Adrenal gland (tissue), 12 donors: Measurements from ENCODE around the gene ERCC3. TPM values are rescaled to one million over a fixed set of nuclear protein-coding genes. Genes with fewer than 3 reads are reported as not detected.
"Not testable (repeated sequence)": the region's sequence is repeated elsewhere in the genome, so short reads cannot be mapped to it uniquely, and the experiment has no call there.

Experiments
- DNase-seq, 7 donors: peaks; one replicate each; pipeline ENCODE4 v3.0.0-alpha.2; 2019 to 2020
- H3K27ac ChIP-seq, 5 donors: fragments of 200-600 bp; sonication (generic) in 4 of 5; 1 replicate in 3 of 5; 2 replicates in 2 of 5; pipeline versions ENCODE4 v1.5.1 to v1.8.0; 2016 to 2020; ENCODE audit warnings: mild to moderate bottlenecking in 1 of 5
- H3K27me3 ChIP-seq: fragments of 200-600 bp; 2 replicates; pipeline ENCODE4 v1.8.0; 2021
- H3K36me3 ChIP-seq, 2 donors: fragments of 200-600 bp; replicated peaks in 1 of 2; 1 replicate in 1 of 2; 2 replicates in 1 of 2; pipeline versions ENCODE4 v1.5.1 to v1.8.0; 2018 to 2022
- H3K4me1 ChIP-seq, 2 donors: fragments of 200-600 bp; replicated peaks in 1 of 2; 1 replicate in 1 of 2; 2 replicates in 1 of 2; pipeline versions ENCODE4 v1.5.1 to v1.8.0; 2018 to 2021
- H3K4me3 ChIP-seq, 4 donors: fragments of 200-600 bp; sonication (generic) in 3 of 4; one replicate each; pipeline ENCODE4 v1.5.1; 2016 to 2018
- H3K9me3 ChIP-seq, 3 donors: fragments of 200-600 bp; sonication (generic) in 1 of 3; replicated peaks in 1 of 3; 1 replicate in 2 of 3; 2 replicates in 1 of 3; pipeline versions ENCODE4 v1.5.1 to v1.8.0; 2016 to 2021
- CTCF ChIP-seq, 6 experiments: fragments of 450-650 bp in 4 of 6; fragments of 200-600 bp in 2 of 6; sonication (generic) in 1 of 6; IDR thresholded peaks; 1 replicate in 5 of 6; 2 replicates in 1 of 6; pipeline versions ENCODE4 v1.5.1 to v1.8.0; 2016 to 2021; ENCODE audit warnings: antibody characterized with exemption in 6 of 6, mild to moderate bottlenecking in 2 of 6, moderate library complexity in 1 of 6
- POLR2A ChIP-seq, 2 donors: fragments of 450-650 bp; IDR thresholded peaks; one replicate each; pipeline ENCODE4 v1.6.1; 2017; ENCODE audit warnings: antibody characterized with exemption in 2 of 2, mild to moderate bottlenecking in 2 of 2, moderate library complexity in 1 of 2
- WGBS, 4 donors: extraction: QIAGEN DNeasy Blood & Tissue Kit in 2 of 4; methylation state at CpG; one replicate each; pipeline versions ENCODE4 v1.1.5 to v1.1.7; 2013 to 2017; 5-methylcytosine and 5-hydroxymethylcytosine counted together
- intact Hi-C, 2 donors: fragments of 100-400 bp; cut with DNase I; formaldehyde crosslinking; loops; one replicate each; pipeline versions ENCODE4 v1.14.1 to v1.15.0; 2022 to 2023
- polyA plus RNA-seq, 3 donors: library from polyadenylated mRNA; stranded (reverse); fragments of 200-250 nt in 2 of 3; fragments of 350-450 nt in 1 of 3; fragmentation: Illumina TruSeq in 1 of 3; extraction: RNeasy Lipid Tissue Mini Kit (QIAGEN cat#74804) in 1 of 3; gene quantifications; one replicate each; pipeline ENCODE4 v1.2.3, GENCODE V29; 2013 to 2014
- small RNA-seq, 2 donors: library from RNA; depleted of rRNA; stranded (forward); fragments of <200 nt; gene quantifications; one replicate each; pipeline ENCODE3, GENCODE V24; 2016
- total RNA-seq, 9 donors: library from RNA; depleted of rRNA in 4 of 9; stranded (reverse); fragments of >200 nt in 4 of 9; fragments of 120-200 nt in 1 of 9; fragmentation: NEBNext Ultra II Directional in 1 of 9; extraction: Animal tissue kit (Norgen Biotek cat#: 25700) in 1 of 9; gene quantifications; one replicate each; pipeline versions ENCODE4 v1.1.0 to v1.2.4, GENCODE V29; 2013 to 2023
- donor health status: healthy with polysubstance abuse.
- donor health status: Bipolar disorder and iron deficiency.
- donor health status: DM: yes; HTN: yes; CAD: no.
- donor health status: DM: no; HTN: no; CAD: no.
- donor health status: DM: no; HTN: no; CAD: no.
- donor health status: DM: yes; HTN: yes; CAD: no.

The ERCC3 gene
- total and polyA plus RNA-seq, 12 donors, result 26.7 to 65.8 (median 37.5) TPM

GRCh38 chr2:127216095-127216494 lies 77.8 kb downstream of the ERCC3 start:
- Histone ChIP-seq H3K4me1 (peaks cover 12 to 13% of the 10 kb centered on the region in 2 donors), H3K4me3 (no peak overlapping the region), H3K36me3 (no peaks in the 10 kb centered on the region), H3K27ac (no peak overlapping the region), H3K9me3 (no peaks in the 10 kb centered on the region), H3K27me3 (peaks cover 26% of the 10 kb centered on the region)
- no peak for TF ChIP-seq CTCF (IDR thresholded peaks at IDR 0.05)
- no peak for TF ChIP-seq POLR2A (IDR thresholded peaks at IDR 0.05)
- intact Hi-C loops, result no loop called here
- no peak for DNase-seq
- WGBS, 4 donors, result 67 to 88% (median 78%) methylated on average over 2 of the region's 2 CpGs

- intact Hi-C loops, H3K9me3 ChIP-seq, H3K4me1 ChIP-seq, H3K4me3 ChIP-seq, H3K36me3 ChIP-seq, DNase-seq, H3K27ac ChIP-seq: not testable (repeated sequence)
- 76 to 89% (median 83%) methylated on average over 2 of the region's 2 CpGs for WGBS, 4 donors
- peaks cover 16% of the 10 kb centered on the region for H3K27me3 ChIP-seq
Observed at GRCh38 chr2:127214201-127214600, 79.7 kb downstream of the ERCC3 start.

GRCh38 chr2:127208313-127208712 lies 85.6 kb downstream of the ERCC3 start:
- H3K27me3 ChIP-seq, result peaks cover 5% of the 10 kb centered on the region
- H3K9me3 ChIP-seq, result no peaks in the 10 kb centered on the region
- H3K27ac ChIP-seq, result no peak overlapping the region
- no peak for TF ChIP-seq POLR2A (IDR thresholded peaks at IDR 0.05)
- no peak for TF ChIP-seq CTCF (IDR thresholded peaks at IDR 0.05)
- no peaks in the 10 kb centered on the region for H3K36me3 ChIP-seq
- intact Hi-C loops, result no loop called here
- no peak for DNase-seq
- H3K4me1 ChIP-seq, result no peaks in the 10 kb centered on the region
- 65 to 100% (median 73%) methylated on average over 1 to 4 of the region's 4 CpGs; no CpG with 5 or more reads in 1 of the 4 donors for WGBS, 4 donors
- H3K4me3 ChIP-seq, result no peak overlapping the region

Small RNAs within 50 kb of the gene (small RNA-seq; reads per million reads assigned to genes)
- 0 reads per million in 2 donors for gene RNU6-1147P

Other genes with a start within 250 kb of the ERCC3 start
- gene BIN1, start 187.0 kb downstream of the ERCC3 start, total RNA-seq, result 100 to 1,000 TPM in 7 of 9 donors, 10 to 100 TPM in 2; 62.1 to 207 (median 126) TPM
- gene BIN1, start 187.0 kb downstream of the ERCC3 start, polyA plus RNA-seq, result 100 to 1,000 TPM in 1 of 3 donors, 10 to 100 TPM in 2; 80.3 to 113 (median 97.5) TPM
- under 1 TPM in 6 of 9 donors, not detected in 3; 0.11 to 0.39 (median 0.17) TPM for gene CYP27C1, start 73.8 kb downstream of the ERCC3 start, total RNA-seq
- gene CYP27C1, start 73.8 kb downstream of the ERCC3 start, polyA plus RNA-seq, result under 1 TPM; 0.22 to 0.97 (median 0.30) TPM
- 10 to 100 TPM; 43.0 to 91.6 (median 55.1) TPM for gene MAP3K2, start 93.8 kb upstream of the ERCC3 start, total RNA-seq
- gene MAP3K2, start 93.8 kb upstream of the ERCC3 start, polyA plus RNA-seq, result 10 to 100 TPM in 2 of 3 donors, 1 to 10 TPM in 1; 4.2 to 17.1 (median 11.0) TPM
- not detected for gene PROC, start 124.3 kb upstream of the ERCC3 start, total RNA-seq
- under 1 TPM in 2 of 3 donors, not detected in 1; 0.10 to 0.16 TPM for gene PROC, start 124.3 kb upstream of the ERCC3 start, polyA plus RNA-seq
- gene IWS1, start 232.3 kb upstream of the ERCC3 start, total RNA-seq, result 10 to 100 TPM; 17.8 to 51.9 (median 23.0) TPM
- 10 to 100 TPM; 21.7 to 39.0 (median 32.9) TPM for gene IWS1, start 232.3 kb upstream of the ERCC3 start, polyA plus RNA-seq
- gene MYO7B, start 241.5 kb upstream of the ERCC3 start, total RNA-seq, result under 1 TPM in 8 of 9 donors, not detected in 1; 0.13 to 0.96 (median 0.27) TPM
- 1 to 10 TPM in 1 of 3 donors, under 1 TPM in 2; 0.16 to 1.5 (median 0.84) TPM for gene MYO7B, start 241.5 kb upstream of the ERCC3 start, polyA plus RNA-seq